ENCODE results near the gene FAM76A. TPM values are rescaled to one million over a fixed set of nuclear protein-coding genes. Genes with fewer than 3 reads are reported as not detected.
"Not testable (repeated sequence)": the region's sequence is repeated elsewhere in the genome, so short reads cannot be mapped to it uniquely, and the experiment has no call there.

The FAM76A gene
- total RNA-seq, 1 donor from 2014 or later: 13.8 TPM

DNA sequence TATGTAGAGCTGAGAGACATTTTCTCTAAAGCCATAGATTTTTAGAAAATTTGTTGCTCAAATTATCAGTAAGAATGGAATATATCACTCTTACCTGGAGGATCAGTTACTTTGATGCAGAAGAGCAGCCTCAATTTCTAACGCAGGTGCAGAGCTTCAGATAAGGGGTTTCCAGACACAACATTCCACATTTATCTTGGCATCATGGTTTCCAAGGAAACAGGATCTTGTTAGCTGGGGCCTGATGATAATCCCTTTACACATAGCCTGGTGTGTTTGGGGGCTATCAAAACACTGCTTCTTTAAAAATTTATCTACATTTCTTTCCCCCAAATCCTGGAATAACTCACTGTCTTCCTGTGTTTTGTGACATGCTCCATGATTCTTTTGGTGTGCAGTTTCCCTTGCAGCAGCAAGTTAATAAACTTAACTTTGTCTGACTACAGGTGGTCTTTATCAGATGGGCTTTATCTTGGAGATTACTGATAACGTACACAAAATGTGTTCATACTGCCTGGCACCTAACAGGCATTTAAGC, 44.6 kb downstream of the FAM76A start:
- no peak for DNase-seq (ENCODE audit: low read depth, low spot score)
- Mint-ChIP-seq H3K36me3 (ENCODE audit: low read depth) (no peaks in the 10 kb centered on the region), H3K4me1 (peaks cover 14% of the 10 kb centered on the region), H3K27me3 (ENCODE audit: low read depth) (no peaks in the 10 kb centered on the region), H3K4me3 (no peak overlapping the region), H3K27ac (ENCODE audit: unreplicated experiment) (no peak overlapping the region), H3K9me3 (no peaks in the 10 kb centered on the region)
- no peak for TF ChIP-seq CTCF (conservative IDR thresholded peaks at IDR 0.05)

DNA sequence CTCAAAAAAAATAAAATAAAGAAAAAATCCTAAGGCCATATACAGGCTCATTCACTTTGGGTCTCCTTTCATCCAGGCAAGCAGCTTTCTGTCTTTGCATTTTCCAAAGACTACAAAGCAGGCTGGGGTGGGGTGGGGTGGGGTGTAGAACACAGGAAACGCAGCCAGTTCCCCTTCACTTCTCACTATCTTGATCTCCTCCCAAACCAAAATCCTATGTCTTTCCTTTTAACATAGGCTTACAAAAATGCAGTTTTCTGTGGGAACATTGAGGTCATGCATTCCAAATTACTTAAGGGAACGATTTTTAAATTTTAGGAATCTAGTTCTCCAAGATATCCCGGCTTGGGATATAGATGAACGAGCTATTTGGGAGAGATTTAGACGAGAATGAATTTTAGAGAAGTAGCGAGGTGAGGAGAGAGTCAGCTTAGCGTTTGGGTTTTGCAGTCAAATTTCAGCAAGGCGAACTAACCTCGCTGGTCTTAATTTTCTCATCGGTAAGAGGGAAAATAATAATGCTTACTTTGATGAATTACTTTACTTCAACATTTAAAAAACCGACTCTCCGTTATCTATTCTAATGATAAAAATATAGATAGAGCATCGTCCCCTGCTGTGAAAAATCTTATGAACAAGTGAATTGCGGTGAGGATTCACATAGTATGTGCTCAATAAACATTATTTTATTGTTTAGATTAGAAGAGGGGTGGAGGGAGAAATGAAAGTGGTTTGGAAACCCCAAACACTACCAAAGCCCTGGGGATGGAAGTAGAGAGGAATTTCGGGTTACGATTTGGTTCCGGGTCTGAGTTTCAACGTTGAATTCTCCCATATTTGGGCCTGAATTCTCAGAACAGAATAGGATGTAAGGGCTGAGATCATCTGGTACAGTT, 46.5 kb downstream of the FAM76A start:
- peaks cover 14% of the 10 kb centered on the region for H3K4me1 Mint-ChIP-seq
- no peaks in the 10 kb centered on the region for H3K36me3 Mint-ChIP-seq (ENCODE audit: low read depth)
- H3K27ac Mint-ChIP-seq (ENCODE audit: unreplicated experiment): peak overlapping the region; percentile 73
- TF ChIP-seq CTCF (conservative IDR thresholded peaks at IDR 0.05): no peak
- no peaks in the 10 kb centered on the region for H3K27me3 Mint-ChIP-seq (ENCODE audit: low read depth)
- no peaks in the 10 kb centered on the region for H3K9me3 Mint-ChIP-seq
- DNase-seq (ENCODE audit: low read depth, low spot score): no peak
- peak overlapping the region; percentile 97 for H3K4me3 Mint-ChIP-seq

DNA sequence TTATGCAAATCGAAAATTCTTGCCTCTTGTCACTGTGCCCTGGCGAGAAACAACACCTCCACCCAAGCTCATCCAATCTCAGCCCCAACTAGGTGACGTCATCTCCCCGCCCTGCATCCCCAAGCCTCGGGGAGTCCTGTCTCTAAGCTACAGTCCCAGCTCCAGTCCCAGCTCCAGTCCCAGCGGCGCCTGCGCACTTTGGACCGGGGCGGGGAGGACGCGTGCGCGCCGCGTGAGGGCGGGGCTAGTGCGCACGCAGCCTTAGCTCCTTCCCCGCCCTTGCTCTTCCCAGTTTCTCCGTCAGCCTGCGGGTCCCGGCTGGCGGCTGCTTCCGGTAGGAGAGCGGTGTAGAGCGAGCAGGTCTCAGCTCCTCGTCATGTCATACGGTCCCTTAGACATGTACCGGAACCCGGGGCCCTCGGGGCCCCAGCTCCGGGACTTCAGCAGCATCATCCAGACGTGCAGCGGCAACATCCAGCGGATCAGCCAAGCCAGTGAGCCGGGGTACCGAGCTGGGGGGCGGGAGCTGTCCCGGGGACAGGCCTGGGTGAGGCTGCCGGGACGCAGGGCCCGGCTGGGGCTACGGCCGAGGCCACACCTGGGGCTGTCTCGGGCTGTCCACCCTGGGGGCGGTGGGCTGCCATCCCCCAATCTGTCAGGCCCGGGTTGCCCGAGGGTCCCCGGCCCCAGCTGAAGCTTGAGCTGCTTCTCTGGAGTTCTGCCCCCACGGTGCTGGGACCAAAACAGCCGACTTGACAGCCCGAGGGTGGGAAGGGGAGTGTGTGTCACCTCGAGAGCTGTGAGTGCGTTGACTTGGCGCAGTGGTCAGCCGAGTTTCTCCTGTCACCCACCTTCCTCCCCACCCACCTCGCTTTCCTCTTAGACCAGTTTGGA, 47.4 kb downstream of the FAM76A start, which contains the start of gene STX12:
Gene STX12, plus strand, starts transcription at position 288 of the 894 bp plus-strand sequence. Its CDS starts 89 bp downstream, at position 377.
- no peaks in the 10 kb centered on the region for H3K9me3 Mint-ChIP-seq
- no peaks in the 10 kb centered on the region for H3K36me3 Mint-ChIP-seq (ENCODE audit: low read depth)
- TF ChIP-seq CTCF (conservative IDR thresholded peaks at IDR 0.05): no peak
- H3K4me1 Mint-ChIP-seq: peaks cover 14% of the 10 kb centered on the region
- DNase-seq (ENCODE audit: low read depth, low spot score): peak; percentile 97
- peak within 1 kb of the TSS; percentile 91 for H3K27ac Mint-ChIP-seq (ENCODE audit: unreplicated experiment)
- H3K27me3 Mint-ChIP-seq (ENCODE audit: low read depth): no peaks in the 10 kb centered on the region
- H3K4me3 Mint-ChIP-seq: peak within 1 kb of the TSS; percentile 97

- no peak for TF ChIP-seq CTCF (conservative IDR thresholded peaks at IDR 0.05)
- Mint-ChIP-seq H3K9me3 (no peaks in the 10 kb centered on the region), H3K36me3 (ENCODE audit: low read depth) (no peaks in the 10 kb centered on the region), H3K27me3 (ENCODE audit: low read depth) (no peaks in the 10 kb centered on the region), H3K4me3 (peak overlapping the region; percentile 88), H3K27ac (ENCODE audit: unreplicated experiment) (peak overlapping the region; percentile 90), H3K4me1 (peaks cover 14% of the 10 kb centered on the region)
- no peak for DNase-seq (ENCODE audit: low read depth, low spot score)
Measured at GRCh38 chr1:27773826-27774445, 48.2 kb downstream of the FAM76A start.

- no peaks in the 10 kb centered on the region for H3K9me3 Mint-ChIP-seq
- H3K27me3 Mint-ChIP-seq (ENCODE audit: low read depth): no peaks in the 10 kb centered on the region
- H3K36me3 Mint-ChIP-seq (ENCODE audit: low read depth): no peaks in the 10 kb centered on the region
- H3K27ac Mint-ChIP-seq (ENCODE audit: unreplicated experiment): no peak overlapping the region
- no peak for DNase-seq (ENCODE audit: low read depth, low spot score)
- peaks cover 14% of the 10 kb centered on the region for H3K4me1 Mint-ChIP-seq
- no peak overlapping the region for H3K4me3 Mint-ChIP-seq
- no peak for TF ChIP-seq CTCF (conservative IDR thresholded peaks at IDR 0.05)
Measured at GRCh38 chr1:27774654-27775053, 48.9 kb downstream of the FAM76A start.

DNA sequence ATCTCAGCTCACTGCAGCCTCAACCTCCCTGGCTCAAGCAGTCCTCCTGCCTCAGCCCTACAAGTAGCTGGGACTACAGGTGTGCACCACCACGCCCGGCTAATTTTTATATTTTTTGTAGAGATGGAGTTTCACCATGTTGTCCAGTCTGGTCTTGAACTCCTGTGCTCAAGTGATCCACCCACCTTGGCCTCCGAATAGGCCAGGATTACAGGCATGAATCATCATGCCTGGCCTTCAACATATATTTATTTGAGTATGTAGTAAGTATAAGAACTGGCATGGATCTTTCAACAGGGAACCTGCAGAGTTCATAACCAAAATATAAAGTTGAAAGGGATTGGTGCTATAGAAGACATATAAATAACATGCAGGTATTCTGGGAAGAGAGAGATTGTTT, 49.6 kb downstream of the FAM76A start:
- peak overlapping the region; percentile 3 for H3K4me3 Mint-ChIP-seq
- H3K27ac Mint-ChIP-seq (ENCODE audit: unreplicated experiment); H3K27me3 Mint-ChIP-seq (ENCODE audit: low read depth); H3K36me3 Mint-ChIP-seq (ENCODE audit: low read depth); DNase-seq (ENCODE audit: low read depth, low spot score); H3K9me3 Mint-ChIP-seq: not testable (repeated sequence)
- H3K4me1 Mint-ChIP-seq: peaks cover 14% of the 10 kb centered on the region

GRCh38 chr1:27776276-27776675, 50.5 kb downstream of the FAM76A start:
- DNase-seq (ENCODE audit: low read depth, low spot score); H3K4me3 Mint-ChIP-seq; H3K27me3 Mint-ChIP-seq (ENCODE audit: low read depth); H3K36me3 Mint-ChIP-seq (ENCODE audit: low read depth); H3K9me3 Mint-ChIP-seq; H3K27ac Mint-ChIP-seq (ENCODE audit: unreplicated experiment): not testable (repeated sequence)
- peaks cover 14% of the 10 kb centered on the region for H3K4me1 Mint-ChIP-seq
